Osteocyte (in vitro differentiated cells): Measurements from ENCODE around the gene EHD2. TPM values are rescaled to one million over a fixed set of nuclear protein-coding genes. Genes with fewer than 3 reads are reported as not detected.
A peak's percentile ranks its signal among the peaks of the same experiment; 100 is the strongest.

ENCODE experiments used
- DNase-seq: peaks from one replicate; pipeline ENCODE4 v3.0.0; 2021; ENCODE audit warnings: mixed read lengths; ENCODE audit not compliant: unreplicated experiment; ENCODE audit errors: extremely low spot score
- H3K27ac Mint-ChIP-seq: one replicate; pipeline ENCODE4 v1.8.0; 2021; ENCODE audit warnings: mild to moderate bottlenecking, mixed read lengths; ENCODE audit not compliant: unreplicated experiment
- H3K27me3 Mint-ChIP-seq: one replicate; pipeline ENCODE4 v1.8.0; 2021; ENCODE audit warnings: mixed read lengths; ENCODE audit not compliant: unreplicated experiment
- H3K36me3 Mint-ChIP-seq: one replicate; pipeline ENCODE4 v1.8.0; 2021; ENCODE audit warnings: mixed read lengths; ENCODE audit not compliant: unreplicated experiment
- H3K4me1 Mint-ChIP-seq: one replicate; pipeline ENCODE4 v1.8.0; 2021; ENCODE audit warnings: mixed read lengths; ENCODE audit not compliant: unreplicated experiment
- H3K4me3 Mint-ChIP-seq: one replicate; pipeline ENCODE4 v1.8.0; 2021; ENCODE audit warnings: mild to moderate bottlenecking, moderate library complexity, mixed read lengths; ENCODE audit not compliant: unreplicated experiment
- H3K9me3 Mint-ChIP-seq: one replicate; pipeline ENCODE4 v1.8.0; 2021; ENCODE audit warnings: mixed read lengths; ENCODE audit not compliant: unreplicated experiment
- total RNA-seq: library from RNA; stranded (reverse); gene quantifications from 2 replicates; pipeline ENCODE4 v1.2.1, GENCODE V29; 2021
- TF ChIP-seq, protein P1 (sequence below): fragments of 200-600 bp; sonication (generic); IDR thresholded peaks from 2 replicates; pipeline ENCODE4 v1.5.0; 2021; ENCODE audit warnings: antibody characterized with exemption, mild to moderate bottlenecking, moderate library complexity

Gene EHD2
- total RNA-seq, 1 donor from 2014 or later = 440 TPM

DNA sequence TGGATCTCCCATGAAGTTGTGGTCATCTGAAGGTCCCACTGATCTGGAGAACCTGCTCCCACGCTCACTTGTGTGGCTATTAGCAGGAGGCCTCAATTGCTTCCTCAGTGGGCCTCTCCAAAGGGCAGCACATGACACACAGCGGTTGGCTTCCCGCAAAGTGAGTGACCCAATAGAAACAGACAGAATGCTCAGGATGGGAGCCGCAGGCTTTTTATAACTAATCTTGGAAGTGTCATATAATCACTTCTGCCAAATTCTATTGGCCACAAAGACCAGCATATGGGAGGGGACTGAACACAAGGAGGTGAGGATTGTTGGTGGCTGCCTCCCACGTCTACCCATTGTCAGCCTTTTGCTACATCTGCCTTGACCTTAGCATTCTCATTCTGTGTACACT lies 22.1 kb upstream of the EHD2 start:
- H3K36me3 Mint-ChIP-seq = peaks cover 25% of the 10 kb centered on the region
- no peaks in the 10 kb centered on the region for H3K27me3 Mint-ChIP-seq
- H3K27ac Mint-ChIP-seq = no peak overlapping the region
- no peak for DNase-seq
- TF ChIP-seq, protein P1, sequence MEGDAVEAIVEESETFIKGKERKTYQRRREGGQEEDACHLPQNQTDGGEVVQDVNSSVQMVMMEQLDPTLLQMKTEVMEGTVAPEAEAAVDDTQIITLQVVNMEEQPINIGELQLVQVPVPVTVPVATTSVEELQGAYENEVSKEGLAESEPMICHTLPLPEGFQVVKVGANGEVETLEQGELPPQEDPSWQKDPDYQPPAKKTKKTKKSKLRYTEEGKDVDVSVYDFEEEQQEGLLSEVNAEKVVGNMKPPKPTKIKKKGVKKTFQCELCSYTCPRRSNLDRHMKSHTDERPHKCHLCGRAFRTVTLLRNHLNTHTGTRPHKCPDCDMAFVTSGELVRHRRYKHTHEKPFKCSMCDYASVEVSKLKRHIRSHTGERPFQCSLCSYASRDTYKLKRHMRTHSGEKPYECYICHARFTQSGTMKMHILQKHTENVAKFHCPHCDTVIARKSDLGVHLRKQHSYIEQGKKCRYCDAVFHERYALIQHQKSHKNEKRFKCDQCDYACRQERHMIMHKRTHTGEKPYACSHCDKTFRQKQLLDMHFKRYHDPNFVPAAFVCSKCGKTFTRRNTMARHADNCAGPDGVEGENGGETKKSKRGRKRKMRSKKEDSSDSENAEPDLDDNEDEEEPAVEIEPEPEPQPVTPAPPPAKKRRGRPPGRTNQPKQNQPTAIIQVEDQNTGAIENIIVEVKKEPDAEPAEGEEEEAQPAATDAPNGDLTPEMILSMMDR = no peak
- peaks cover 7% of the 10 kb centered on the region for H3K4me1 Mint-ChIP-seq
- H3K4me3 Mint-ChIP-seq = no peak overlapping the region
- H3K9me3 Mint-ChIP-seq = no peaks in the 10 kb centered on the region

DNA sequence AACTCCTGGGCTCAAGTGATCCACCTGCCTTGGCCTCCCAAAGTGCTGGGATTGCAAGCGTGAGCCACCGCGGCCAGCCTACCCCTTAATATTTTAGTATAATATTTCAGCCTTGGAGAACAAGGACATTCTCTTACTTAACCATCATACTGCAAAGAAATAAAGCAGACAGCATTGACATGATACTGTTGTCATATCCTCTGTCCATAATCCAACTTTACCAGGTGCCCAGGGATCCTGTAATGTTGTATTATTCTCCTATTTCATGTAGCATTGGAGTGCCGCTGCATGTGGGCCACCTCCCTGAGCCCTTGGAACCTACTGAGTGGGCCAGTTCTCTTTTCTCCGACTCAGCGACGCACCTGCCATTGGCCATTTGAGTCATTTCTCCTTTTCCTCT lies 21.4 kb upstream of the EHD2 start:
- Mint-ChIP-seq H3K4me3 (no peak overlapping the region), H3K27me3 (no peaks in the 10 kb centered on the region), H3K9me3 (no peaks in the 10 kb centered on the region), H3K27ac (no peak overlapping the region), H3K4me1 (peaks cover 7% of the 10 kb centered on the region), H3K36me3 (peaks cover 23% of the 10 kb centered on the region)
- no peak for DNase-seq
- TF ChIP-seq, protein P1 = no peak

DNA sequence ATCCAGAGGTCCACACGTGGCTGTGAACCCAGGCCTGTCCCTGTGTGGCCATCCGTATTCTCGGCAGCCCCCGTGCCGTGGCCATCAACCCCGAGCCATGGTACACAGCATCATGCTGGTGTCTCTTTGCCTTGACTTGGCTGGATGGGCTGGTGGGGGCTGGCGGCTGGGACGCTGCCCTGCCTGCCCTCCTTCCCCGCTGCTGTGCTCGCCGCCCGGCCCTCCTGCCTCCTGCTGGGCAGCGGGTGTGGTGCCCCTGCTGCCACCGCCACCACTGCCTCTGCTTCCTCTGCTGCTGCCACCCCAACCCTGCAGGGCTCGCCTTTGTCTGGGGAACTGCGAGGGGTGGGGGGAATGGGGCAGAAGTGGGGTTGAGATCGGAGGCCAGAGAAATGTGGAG lies 19.7 kb upstream of the EHD2 start:
- no peak overlapping the region for H3K27ac Mint-ChIP-seq

DNA sequence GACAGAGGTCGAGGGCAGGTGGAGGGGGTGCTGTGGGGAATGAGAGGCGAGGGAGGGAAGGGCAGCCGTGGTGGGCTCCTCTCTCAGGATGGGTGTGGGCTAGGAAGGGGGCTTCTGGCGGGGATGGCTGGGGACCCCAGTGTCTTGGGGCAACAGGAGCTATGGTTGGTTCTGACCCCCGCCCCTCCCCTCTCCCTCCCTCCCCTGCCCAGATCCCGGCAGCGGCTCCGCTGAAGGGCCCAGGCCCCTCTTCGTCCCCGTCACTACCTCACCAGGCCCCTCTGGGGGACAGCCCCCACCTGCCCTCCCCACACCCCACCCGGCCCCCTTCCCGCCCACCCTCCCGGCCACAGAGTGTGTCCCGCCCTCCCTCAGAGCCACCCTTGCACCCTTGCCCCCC lies 19.3 kb upstream of the EHD2 start:
- H3K27me3 Mint-ChIP-seq = no peaks in the 10 kb centered on the region
- H3K9me3 Mint-ChIP-seq = no peaks in the 10 kb centered on the region
- no peak overlapping the region for H3K27ac Mint-ChIP-seq
- TF ChIP-seq, protein P1 = no peak
- DNase-seq = no peak
- H3K36me3 Mint-ChIP-seq = peaks cover 22% of the 10 kb centered on the region
- no peak overlapping the region for H3K4me3 Mint-ChIP-seq
- H3K4me1 Mint-ChIP-seq = peaks cover 10% of the 10 kb centered on the region

More for the DNA sequence above, 19.7 kb upstream of the EHD2 start:
- Mint-ChIP-seq H3K36me3 (peaks cover 20% of the 10 kb centered on the region), H3K4me1 (peaks cover 10% of the 10 kb centered on the region), H3K27me3 (no peaks in the 10 kb centered on the region), H3K4me3 (no peak overlapping the region), H3K9me3 (no peaks in the 10 kb centered on the region)
- DNase-seq = no peak
- TF ChIP-seq, protein P1 = peak; percentile 18

DNA sequence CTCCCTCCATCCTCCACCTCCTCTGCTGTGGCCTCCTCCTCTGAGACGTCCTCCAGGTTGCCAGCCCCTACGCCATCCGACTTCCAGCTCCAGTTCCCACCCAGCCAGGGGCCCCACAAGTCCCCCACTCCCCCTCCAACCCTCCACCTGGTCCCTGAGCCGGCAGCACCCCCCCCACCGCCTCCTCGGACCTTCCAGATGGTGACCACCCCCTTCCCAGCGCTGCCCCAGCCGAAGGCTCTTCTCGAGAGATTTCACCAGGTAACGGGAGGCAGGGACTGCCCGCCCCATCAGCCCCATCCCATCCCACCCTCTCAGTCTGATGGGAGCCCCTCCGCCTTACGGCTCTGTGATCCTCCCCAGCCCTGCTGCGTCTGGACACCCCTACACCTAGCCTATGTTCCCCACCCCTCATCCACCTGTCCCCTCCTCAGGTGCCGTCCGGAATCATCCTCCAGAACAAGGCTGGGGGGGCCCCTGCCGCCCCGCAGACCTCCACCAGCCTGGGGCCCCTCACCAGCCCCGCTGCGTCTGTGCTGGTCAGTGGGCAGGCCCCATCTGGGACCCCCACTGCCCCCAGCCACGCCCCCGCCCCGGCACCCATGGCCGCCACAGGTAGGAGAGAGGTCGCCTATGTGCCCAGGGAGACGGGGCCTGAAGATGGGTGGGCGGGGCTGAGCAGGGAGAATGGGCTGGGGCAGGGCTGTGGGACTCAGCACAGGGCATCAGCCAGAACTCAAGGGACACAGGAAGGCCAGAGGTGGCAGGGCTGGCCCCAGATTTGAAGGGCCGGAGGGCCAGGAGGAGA lies 18.6 kb upstream of the EHD2 start:
- Mint-ChIP-seq H3K4me3 (no peak overlapping the region), H3K4me1 (peaks cover 10% of the 10 kb centered on the region), H3K9me3 (no peaks in the 10 kb centered on the region), H3K27me3 (no peaks in the 10 kb centered on the region), H3K36me3 (peaks cover 22% of the 10 kb centered on the region), H3K27ac (no peak overlapping the region)
- TF ChIP-seq, protein P1 = no peak
- no peak for DNase-seq
